Mucosa of rectum (tissue), 2 donors: ENCODE measurements around the gene GDPD5.

Experiments
- H3K27ac ChIP-seq, 2 donors: one replicate each; pipeline ENCODE4 v1.7.0; 2013; ENCODE audit warnings: inconsistent platforms in 2 of 2, low read depth in 2 of 2, low read length in 2 of 2
- H3K27me3 ChIP-seq, 2 donors: one replicate each; pipeline ENCODE4 v1.7.0; 2013; ENCODE audit warnings: low read length in 2 of 2; ENCODE audit not compliant: control insufficient read depth in 2 of 2, insufficient read depth in 2 of 2
- H3K36me3 ChIP-seq, 2 donors: one replicate each; pipeline ENCODE4 v1.7.0; 2013; ENCODE audit warnings: low read length in 2 of 2; ENCODE audit not compliant: control insufficient read depth in 2 of 2, insufficient read depth in 2 of 2
- H3K4me1 ChIP-seq, 2 donors: one replicate each; pipeline ENCODE4 v1.7.0; 2013; ENCODE audit warnings: low read length in 2 of 2, mild to moderate bottlenecking in 1 of 2; ENCODE audit not compliant: control insufficient read depth in 2 of 2, insufficient read depth in 2 of 2
- H3K4me3 ChIP-seq, 2 donors: one replicate each; pipeline ENCODE4 v1.7.0; 2013; ENCODE audit warnings: low read length in 2 of 2
- H3K9ac ChIP-seq, 2 donors: one replicate each; pipeline ENCODE4 v1.7.0; 2013; ENCODE audit warnings: low read length in 2 of 2, low read depth in 1 of 2, mild to moderate bottlenecking in 1 of 2
- H3K9me3 ChIP-seq, 2 donors: one replicate each; pipeline ENCODE4 v1.7.0; 2013; ENCODE audit warnings: low read length in 2 of 2; ENCODE audit not compliant: control insufficient read depth in 2 of 2
- donor health status: healthy.
- donor health status: Normal muscosa, but diverticular disease.

The GDPD5 gene

GRCh38 chr11:75436806-75437205, 88.9 kb downstream of the GDPD5 start:
- peaks cover 0 to under 1% of the 10 kb centered on the region in 2 donors for H3K4me1 ChIP-seq

GRCh38 chr11:75435571-75435925, 90.2 kb downstream of the GDPD5 start:
- H3K27ac ChIP-seq = no peak overlapping the region
- H3K36me3 ChIP-seq = peaks cover 0 to 2% of the 10 kb centered on the region in 2 donors
- no peak overlapping the region for H3K4me3 ChIP-seq
- H3K27me3 ChIP-seq = peaks cover 20 to 35% of the 10 kb centered on the region in 2 donors
- no peak overlapping the region for H3K9ac ChIP-seq
- no peaks in the 10 kb centered on the region for H3K9me3 ChIP-seq
- H3K4me1 ChIP-seq = peaks cover 7 to 13% of the 10 kb centered on the region in 2 donors

More at GRCh38 chr11:75436806-75437205, 88.9 kb downstream of the GDPD5 start:
- Histone ChIP-seq H3K36me3 (peaks cover 0 to 2% of the 10 kb centered on the region in 2 donors), H3K9ac (no peak overlapping the region), H3K27ac (no peak overlapping the region), H3K27me3 (peaks cover 13 to 23% of the 10 kb centered on the region in 2 donors), H3K9me3 (no peaks in the 10 kb centered on the region), H3K4me3 (no peak overlapping the region)

- Histone ChIP-seq H3K4me3 (no peak overlapping the region), H3K27ac (no peak overlapping the region), H3K36me3 (peaks cover 0 to 2% of the 10 kb centered on the region in 2 donors), H3K9ac (no peak overlapping the region), H3K9me3 (no peaks in the 10 kb centered on the region), H3K4me1 (peaks cover 11 to 16% of the 10 kb centered on the region in 2 donors), H3K27me3 (peaks cover 22 to 35% of the 10 kb centered on the region in 2 donors)
Observed at GRCh38 chr11:75434886-75435570, 90.7 kb downstream of the GDPD5 start.

GRCh38 chr11:75434051-75434450, 91.7 kb downstream of the GDPD5 start:
- Histone ChIP-seq H3K9me3 (peaks cover 0 to 4% of the 10 kb centered on the region in 2 donors), H3K9ac (no peak overlapping the region), H3K36me3 (peaks cover 0 to 2% of the 10 kb centered on the region in 2 donors), H3K4me3 (no peak overlapping the region), H3K4me1 (peaks cover 15 to 21% of the 10 kb centered on the region in 2 donors), H3K27ac (no peak overlapping the region), H3K27me3 (peaks cover 26 to 35% of the 10 kb centered on the region in 2 donors)

GRCh38 chr11:75433443-75433842, 92.3 kb downstream of the GDPD5 start:
- peaks cover 15 to 21% of the 10 kb centered on the region in 2 donors for H3K4me1 ChIP-seq

GRCh38 chr11:75432911-75433321, 92.8 kb downstream of the GDPD5 start, which contains the start of gene KLHL35:
TSS of gene KLHL35 (minus strand) at chr11:75433203. CDS start at chr11:75430629, 2,574 bp downstream.
- no peak within 1 kb of the TSS for H3K9ac ChIP-seq
- H3K4me3 ChIP-seq = no peak within 1 kb of the TSS
- H3K9me3 ChIP-seq = peaks cover 0 to 4% of the 10 kb centered on the region in 2 donors
- peaks cover 26 to 35% of the 10 kb centered on the region in 2 donors for H3K27me3 ChIP-seq
- peaks cover 15 to 21% of the 10 kb centered on the region in 2 donors for H3K4me1 ChIP-seq
- peak within 1 kb of the TSS in 1 of 2 donors; percentile 26 for H3K27ac ChIP-seq
- peaks cover 0 to 2% of the 10 kb centered on the region in 2 donors for H3K36me3 ChIP-seq

More at GRCh38 chr11:75433443-75433842, 92.3 kb downstream of the GDPD5 start:
- Histone ChIP-seq H3K9ac (no peak overlapping the region), H3K27ac (no peak overlapping the region), H3K9me3 (peaks cover 0 to 4% of the 10 kb centered on the region in 2 donors), H3K4me3 (no peak overlapping the region), H3K27me3 (peaks cover 26 to 35% of the 10 kb centered on the region in 2 donors), H3K36me3 (peaks cover 0 to 2% of the 10 kb centered on the region in 2 donors)

GRCh38 chr11:75431533-75432525, 93.9 kb downstream of the GDPD5 start:
- Histone ChIP-seq H3K9me3 (peaks cover 0 to 4% of the 10 kb centered on the region in 2 donors), H3K4me3 (no peak overlapping the region), H3K27me3 (peaks cover 28 to 35% of the 10 kb centered on the region in 2 donors), H3K27ac (peak overlapping the region in 1 of 2 donors; percentile 26), H3K36me3 (peaks cover 0 to 2% of the 10 kb centered on the region in 2 donors), H3K9ac (no peak overlapping the region), H3K4me1 (peaks cover 15 to 21% of the 10 kb centered on the region in 2 donors)

GRCh38 chr11:75430714-75431532, 94.8 kb downstream of the GDPD5 start:
- H3K9me3 ChIP-seq = peaks cover 0 to 4% of the 10 kb centered on the region in 2 donors
- peaks cover 28 to 35% of the 10 kb centered on the region in 2 donors for H3K27me3 ChIP-seq
- H3K4me1 ChIP-seq = peaks cover 15 to 21% of the 10 kb centered on the region in 2 donors
- peak overlapping the region; percentile 24 to 49 for H3K9ac ChIP-seq
- peak overlapping the region; percentile 56 to 61 for H3K4me3 ChIP-seq
- H3K36me3 ChIP-seq = peaks cover 0 to 2% of the 10 kb centered on the region in 2 donors
- no peak overlapping the region for H3K27ac ChIP-seq
